LNCaP clone FGC (cell line): Measurements from ENCODE around the gene NFIC.
"Not testable (repeated sequence)": the region's sequence is repeated elsewhere in the genome, so short reads cannot be mapped to it uniquely, and the experiment has no call there.

Source experiments
- DNase-seq: peaks from one replicate; pipeline ENCODE4 v3.0.0-alpha.2; 2011; ENCODE audit warnings: low read depth
- H3K4me3 ChIP-seq: 2 replicates; pipeline ENCODE4 v1.5.1; 2011; ENCODE audit warnings: mild to moderate bottlenecking, low read depth, low read length, control low read depth
- CTCF ChIP-seq: IDR thresholded peaks from 2 replicates; pipeline ENCODE4 v1.5.1; 2012; ENCODE audit warnings: mild to moderate bottlenecking; ENCODE audit not compliant: control insufficient read depth, insufficient read depth; ENCODE audit errors: extremely low read depth

NFIC gene

GRCh38 chr19:3345850-3346460 lies 20.4 kb upstream of the NFIC start:
- TF ChIP-seq CTCF = no peak
- no peak overlapping the region for H3K4me3 ChIP-seq
- DNase-seq = no peak

- no peak for TF ChIP-seq CTCF
Measured at GRCh38 chr19:3346677-3347353, 19.6 kb upstream of the NFIC start.

GRCh38 chr19:3348042-3348441 lies 18.3 kb upstream of the NFIC start:
- no peak for DNase-seq
- no peak overlapping the region for H3K4me3 ChIP-seq
- TF ChIP-seq CTCF = no peak

More at GRCh38 chr19:3346677-3347353, 19.6 kb upstream of the NFIC start:
- no peak for DNase-seq
- no peak overlapping the region for H3K4me3 ChIP-seq

- H3K4me3 ChIP-seq, DNase-seq: not testable (repeated sequence)
Measured at GRCh38 chr19:3348469-3348868, 17.9 kb upstream of the NFIC start.

- no peak overlapping the region for H3K4me3 ChIP-seq
- TF ChIP-seq CTCF = no peak
- no peak for DNase-seq
Measured at GRCh38 chr19:3350014-3350663, 16.2 kb upstream of the NFIC start.

GRCh38 chr19:3351702-3352447 lies 14.5 kb upstream of the NFIC start:
- H3K4me3 ChIP-seq = no peak overlapping the region

More at GRCh38 chr19:3351702-3352447, 14.5 kb upstream of the NFIC start:
- DNase-seq = no peak
- no peak for TF ChIP-seq CTCF
